Stimulated activated CD8-positive, alpha-beta memory T cell treated with anti-CD3 and anti-CD28 coated beads, Interleukin-12 subunit alpha, Interleukin-12 subunit beta, amount 100 ng/mL, for 24 hours (primary cell): ENCODE data around the gene PAXIP1.

Experiments used
- DNase-seq: peaks from one replicate; pipeline ENCODE4 v3.0.0-alpha.2; 2020; ENCODE audit errors: extremely low read depth

Gene PAXIP1

DNA sequence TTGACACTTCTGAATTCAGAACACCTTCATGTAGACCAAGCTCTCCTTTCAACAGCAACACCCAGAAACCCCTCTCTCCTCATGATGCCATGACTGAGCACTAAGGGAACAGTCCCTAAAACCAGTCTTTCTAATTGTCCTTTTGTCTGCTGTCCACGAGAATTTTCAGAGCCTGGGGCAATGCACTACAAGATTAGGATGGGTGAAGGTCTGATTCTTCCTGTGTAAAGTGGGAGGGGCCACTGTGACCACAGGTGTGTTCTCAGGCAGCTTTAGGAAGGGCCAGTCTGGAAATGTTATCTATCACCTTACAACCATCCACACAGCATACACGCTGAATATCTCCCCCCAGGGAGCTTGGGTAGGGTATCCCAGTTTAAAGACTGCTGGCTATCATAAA lies 7.9 kb downstream of the PAXIP1 start:
- DNase-seq = no peak

DNA sequence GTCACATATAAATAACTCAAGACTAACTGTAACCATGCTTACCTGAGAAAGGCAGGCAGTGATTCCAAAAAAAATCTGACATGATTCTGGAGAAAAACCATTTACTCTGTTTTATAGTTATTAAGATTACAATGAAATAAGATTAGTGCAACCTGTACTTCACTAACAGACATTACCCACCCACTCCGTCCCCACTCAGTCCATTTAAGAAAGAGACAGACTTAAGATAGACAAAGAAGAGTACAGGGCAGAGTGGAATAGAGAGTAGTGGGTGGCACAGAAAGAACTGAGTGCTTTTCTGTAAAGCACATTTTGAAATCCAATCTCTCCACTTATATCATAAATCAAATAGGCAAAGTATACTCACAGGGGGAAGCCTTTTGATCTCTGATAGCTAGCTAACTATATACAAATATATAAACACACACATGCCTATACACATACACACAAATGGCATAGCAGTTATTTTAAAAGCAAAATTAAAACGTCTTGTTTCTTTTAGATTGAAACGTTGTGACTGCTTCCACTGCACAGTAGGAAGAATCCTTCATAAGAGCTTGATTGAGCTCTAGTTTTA lies 11.9 kb downstream of the PAXIP1 start:
- no peak for DNase-seq

DNA sequence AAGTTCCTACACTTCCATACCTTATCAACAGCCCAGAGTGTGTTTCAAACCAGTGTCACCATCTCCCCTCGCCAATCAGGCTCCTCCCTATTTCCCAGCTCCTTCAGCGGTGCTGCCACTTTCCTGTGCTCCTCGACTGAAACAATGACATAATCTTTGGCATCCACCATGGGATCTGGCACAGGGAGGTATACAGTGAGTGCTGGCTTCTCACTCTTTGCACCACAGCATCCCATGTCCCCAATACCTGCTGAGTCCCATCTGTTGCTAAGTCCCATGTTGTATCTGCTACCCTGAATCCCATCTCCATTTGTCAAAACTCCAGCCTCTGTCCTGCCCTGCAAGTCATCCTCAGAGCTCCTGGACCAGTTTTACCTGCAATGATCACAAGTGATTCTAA lies 15.4 kb downstream of the PAXIP1 start:
- DNase-seq = no peak

DNA sequence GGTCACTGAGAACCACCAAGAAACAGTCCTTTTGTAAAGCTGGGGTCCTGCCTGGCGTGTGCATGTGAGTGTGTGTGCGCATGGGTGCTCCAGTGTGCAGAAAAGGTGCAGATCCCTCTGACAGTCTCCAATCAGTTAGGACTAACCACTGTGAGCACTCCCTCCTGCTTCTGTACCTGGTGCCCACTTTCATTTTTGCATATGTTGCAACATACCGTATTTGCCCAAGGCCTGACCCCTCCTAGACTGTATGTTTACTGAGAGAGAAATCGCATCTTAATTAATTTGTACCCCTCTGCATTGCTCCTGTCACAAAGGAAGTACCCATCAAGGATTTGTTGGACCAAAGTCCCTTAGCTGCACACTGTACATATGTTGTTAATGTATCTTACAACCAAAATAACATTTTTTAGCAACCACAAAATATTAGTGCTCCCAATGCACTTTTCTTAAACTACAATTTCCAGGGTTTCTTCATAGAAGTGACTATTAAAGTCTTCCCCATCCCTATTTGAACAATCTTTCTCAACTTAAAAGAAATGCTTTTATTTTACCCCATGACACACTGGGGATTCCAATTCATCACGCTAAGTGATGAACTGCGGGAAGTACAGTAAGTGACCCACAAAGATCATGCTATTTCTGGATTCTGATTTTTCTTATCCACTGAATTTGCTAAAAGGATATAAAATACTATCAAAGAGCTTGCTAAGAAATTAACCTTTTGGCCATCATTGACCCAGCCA lies 16.6 kb downstream of the PAXIP1 start:
- no peak for DNase-seq

DNA sequence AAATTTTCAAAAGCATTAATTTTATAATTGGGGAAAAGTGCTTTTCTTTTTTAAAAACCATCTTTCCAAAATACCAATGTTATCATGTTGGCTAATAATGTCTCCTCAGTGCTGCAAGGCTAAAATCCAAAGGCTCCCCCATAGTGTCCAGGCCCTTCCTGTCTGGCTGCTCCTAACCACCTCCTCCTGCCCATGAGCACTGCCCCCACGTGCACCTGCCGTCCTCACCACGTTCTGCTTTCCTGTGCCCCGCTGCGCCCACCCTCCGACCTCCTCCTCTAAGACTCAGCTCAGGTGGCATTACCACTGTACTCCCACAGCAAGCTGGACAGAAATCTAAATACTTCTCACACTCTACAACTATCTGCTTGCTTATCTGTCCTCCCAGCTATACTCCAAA lies 17.7 kb downstream of the PAXIP1 start:
- no peak for DNase-seq

DNA sequence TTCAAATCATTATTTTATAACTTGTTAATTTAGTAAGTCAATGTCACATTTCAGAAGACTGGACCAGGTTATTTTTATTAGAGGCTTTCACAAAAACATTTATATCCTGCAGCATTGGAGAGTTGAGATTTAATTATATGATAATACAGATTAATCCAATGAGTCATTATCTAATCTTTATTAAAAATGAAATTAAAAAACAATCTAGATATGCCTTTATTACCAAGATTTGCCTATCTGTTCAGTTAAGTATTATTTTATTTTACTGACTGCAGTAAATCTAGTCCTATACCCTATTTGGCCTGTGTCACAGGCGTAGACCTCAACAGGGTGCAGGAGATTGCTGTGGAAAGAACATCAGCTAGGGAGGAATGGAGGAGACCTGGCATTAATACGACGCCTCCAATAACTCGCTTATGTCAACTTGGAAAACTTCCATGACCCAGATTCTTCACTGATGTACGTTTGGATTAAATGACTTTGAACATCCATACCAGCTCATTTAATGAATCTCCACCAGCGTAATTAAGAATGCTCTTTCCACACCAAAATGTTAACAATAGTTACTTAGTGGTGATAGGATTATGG lies 18.2 kb downstream of the PAXIP1 start:
- no peak for DNase-seq

DNA sequence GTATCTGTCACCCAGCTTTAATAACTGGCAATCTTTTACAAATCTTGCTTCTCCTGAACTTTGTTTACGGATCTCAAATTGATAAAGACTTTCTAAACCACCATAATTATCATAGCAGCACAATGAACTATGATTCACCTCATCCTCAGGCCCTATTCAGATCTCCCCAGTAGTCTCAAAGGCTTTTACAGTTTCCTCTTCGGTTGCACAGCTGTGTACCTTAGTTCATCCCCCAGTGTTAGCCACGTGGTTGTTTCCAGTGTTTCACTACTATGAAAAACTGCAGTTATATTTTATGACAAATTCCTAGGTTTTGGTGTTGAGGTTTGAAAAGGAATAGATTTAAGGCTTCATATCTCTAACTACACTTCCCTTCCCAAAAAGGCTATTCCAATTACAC lies 24.9 kb downstream of the PAXIP1 start:
- no peak for DNase-seq

DNA sequence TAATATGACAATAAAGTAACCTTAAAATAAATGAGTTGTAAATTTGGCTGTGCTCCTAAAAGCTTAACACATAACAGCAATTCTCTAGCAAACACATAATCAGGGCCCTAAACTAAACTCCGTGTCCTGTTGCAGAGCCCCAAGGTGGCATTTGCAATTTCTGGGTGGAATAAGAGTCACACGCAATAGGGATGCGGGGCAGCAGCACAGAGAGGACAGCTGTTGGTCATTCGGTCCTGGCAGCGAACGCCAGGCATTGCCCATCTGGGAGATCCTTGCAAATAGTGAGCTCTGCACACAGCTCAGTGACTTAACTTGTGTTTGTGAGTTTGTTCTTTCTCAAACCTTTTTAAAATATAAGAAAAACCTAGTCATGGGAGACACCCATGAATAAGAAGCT lies 25.7 kb downstream of the PAXIP1 start:
- no peak for DNase-seq

DNA sequence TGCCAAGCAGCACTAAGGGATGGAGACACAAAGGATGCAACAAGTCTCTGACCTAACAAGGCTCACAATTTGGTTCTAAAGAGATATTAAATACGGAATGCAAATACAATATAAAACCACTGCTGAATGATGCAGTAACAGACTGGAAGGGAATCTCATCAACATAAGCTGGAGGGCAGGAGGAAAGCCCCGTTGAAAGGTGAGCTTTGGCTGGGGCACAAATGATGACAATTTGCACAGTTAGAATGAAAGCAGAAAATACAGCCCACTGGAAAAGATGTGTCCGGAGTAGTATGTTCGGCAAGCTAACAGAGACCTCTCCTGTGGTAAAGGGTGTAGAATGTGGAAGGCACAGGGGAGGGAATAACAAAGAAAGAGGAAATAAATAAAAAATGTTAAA lies 26.1 kb downstream of the PAXIP1 start:
- DNase-seq = no peak

DNA sequence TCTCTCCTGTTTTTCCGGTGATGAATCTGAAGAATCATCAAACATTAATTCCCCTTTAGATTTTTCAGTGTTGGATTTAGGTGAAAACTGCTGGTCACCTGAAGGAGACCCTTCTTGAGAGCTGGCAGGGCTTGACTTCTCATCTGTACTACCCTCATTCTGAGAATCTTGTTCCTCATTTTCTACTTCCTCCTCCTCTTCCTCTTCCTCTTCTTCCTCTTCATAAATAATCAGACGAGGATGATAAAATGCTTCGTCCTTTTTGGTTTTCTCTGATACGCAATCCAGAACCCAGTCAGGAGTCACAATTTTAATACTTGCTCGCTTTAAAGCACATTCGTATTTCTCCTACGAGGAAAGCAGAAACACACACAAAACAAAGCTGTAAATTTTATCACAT lies 26.9 kb downstream of the PAXIP1 start:
- no peak for DNase-seq

DNA sequence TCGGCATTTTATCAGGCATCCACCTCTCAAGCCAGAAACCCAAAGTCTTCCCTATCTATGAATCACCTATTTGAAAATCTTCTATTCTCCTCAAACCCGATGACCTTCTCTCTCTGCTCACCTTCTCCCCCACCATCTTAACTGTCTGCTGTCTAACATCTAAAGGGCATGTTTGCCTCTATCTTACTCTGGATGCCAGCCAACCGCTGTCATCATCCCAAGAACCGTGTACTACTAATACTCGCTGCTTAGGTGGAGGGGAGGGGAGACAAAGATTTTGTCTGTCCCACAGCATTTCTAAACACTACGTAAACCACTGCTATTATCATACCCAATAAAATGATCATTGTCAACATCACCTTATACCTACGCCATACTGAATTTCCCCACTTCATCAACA lies 29.5 kb downstream of the PAXIP1 start:
- DNase-seq = no peak

DNA sequence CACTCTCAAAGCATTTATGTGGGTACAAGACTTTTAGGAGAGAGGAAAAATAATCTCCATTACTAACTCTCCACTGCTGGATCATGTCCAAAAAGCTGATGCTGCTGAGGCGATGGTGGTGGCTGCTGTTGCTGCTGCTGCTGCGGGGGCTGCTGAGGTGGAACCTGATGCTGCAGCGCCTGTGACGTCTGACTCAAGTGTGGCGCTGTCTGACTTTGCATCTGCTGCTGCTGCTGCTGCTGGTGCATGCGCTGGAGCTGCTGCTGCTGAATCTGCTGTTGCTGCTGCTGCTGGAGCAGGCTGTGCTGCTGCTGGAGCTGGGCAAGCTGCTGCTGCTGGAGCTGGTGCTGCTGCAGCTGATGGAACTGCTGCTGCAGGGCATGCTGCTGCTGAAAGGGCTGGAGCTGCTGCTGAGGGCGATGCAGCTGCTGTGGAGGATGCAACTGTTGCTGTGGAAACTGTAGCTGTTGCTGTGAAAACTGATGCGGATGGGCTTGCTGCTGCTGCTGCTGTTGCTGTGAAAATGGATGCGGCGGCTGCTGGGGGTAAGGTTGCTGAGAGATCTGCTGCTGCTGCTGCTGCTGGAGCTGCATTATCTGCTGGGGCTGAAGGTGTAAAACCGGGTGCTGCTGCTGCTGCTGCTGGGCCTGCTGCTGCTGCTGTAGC lies 34.5 kb downstream of the PAXIP1 start:
- no peak for DNase-seq

DNA sequence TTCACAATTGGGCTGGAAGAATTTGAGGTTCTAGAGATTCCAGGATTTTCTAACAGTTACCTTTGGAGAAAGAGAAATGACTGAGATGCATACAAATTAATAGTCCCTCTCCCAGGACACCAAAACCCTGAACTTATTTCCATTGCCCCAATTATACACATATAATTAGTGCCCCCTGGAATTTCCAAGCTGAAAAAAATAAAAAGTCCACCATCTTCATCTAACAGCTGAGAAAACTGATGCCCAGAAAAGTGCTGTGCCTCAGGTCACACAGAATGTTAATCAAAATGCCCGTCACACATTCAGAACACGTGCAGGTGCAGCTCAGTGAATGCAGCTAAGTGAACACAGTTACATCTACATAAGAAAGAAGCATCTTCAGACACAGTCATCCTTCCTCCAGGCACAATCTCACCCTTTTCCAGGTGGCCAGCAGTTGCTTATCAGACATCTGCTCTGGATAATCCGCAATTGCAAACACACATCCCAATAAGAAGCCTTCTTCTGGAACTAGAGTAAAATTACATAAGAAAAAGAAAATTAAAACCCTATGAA lies 35.4 kb downstream of the PAXIP1 start:
- DNase-seq = no peak

DNA sequence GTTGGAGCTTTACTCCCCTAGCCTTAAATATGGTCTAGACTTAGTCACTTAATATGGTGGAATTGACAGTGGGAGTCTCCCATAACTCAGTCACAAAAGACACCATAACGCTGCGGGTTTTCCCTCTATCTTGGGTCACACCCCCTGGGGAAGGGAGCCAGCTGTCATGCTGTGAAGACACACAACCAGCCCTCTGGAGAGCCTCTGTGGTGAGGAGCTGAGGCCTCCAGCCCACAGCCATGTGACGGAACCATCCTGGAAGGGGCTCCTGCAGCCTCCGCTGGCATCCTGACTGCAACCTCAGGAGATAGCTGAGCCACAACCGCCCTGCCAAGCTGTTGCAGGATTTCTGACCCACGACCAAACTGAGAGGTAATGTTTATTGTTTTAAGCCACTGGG lies 37.9 kb downstream of the PAXIP1 start:
- no peak for DNase-seq

DNA sequence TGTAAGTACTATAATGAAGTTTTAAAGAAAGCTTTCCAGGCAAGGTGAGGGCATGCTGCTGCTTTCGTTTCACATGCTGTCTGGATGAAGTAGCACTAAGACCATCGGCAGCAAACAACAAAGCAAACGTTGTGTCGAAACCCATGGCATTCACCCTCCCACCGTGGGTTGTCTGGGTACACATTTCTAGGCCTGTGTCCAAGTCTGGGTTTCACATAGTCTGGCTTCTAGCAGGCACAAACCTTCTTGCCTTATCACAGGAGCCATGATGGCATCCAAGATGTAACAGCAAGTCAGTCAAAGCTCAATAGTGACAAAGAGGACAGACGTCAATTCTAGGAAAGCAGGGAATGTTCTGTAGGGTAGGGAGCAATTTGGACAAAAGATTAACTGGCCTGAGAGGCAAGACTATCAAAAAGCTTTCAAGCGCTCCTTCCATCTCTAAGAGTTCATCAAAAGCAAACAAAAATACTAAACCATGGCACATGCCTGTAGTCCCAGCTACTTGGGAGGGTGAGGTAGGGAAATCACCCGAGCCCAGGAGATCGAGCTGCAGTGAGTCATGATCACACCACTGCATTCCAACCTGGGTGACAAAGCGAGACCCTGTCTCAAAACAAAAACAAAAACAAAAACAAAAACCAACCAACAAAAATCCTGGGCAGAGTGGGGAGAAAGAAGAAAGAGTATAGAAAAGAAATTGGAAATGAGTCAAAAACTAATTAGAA lies 42.7 kb downstream of the PAXIP1 start:
- no peak for DNase-seq

DNA sequence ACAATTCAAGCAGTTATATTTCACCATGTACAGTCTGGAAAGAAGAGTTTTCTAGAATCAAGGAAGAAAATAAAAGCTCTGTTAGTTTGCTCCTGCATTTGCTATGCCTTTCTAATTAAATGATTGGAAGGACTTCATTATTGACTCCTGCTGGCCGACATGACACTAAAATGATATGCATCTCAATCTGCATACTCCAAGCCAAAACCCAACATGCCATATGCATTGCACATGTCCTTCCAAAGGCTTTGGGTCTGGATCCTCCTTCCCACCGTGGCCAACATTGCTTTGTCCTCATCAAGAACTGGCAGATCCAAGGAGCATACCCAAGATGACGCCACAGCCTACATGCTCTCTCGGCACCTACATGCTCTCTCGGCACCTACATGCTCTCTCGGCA lies 46.5 kb downstream of the PAXIP1 start:
- DNase-seq = no peak

DNA sequence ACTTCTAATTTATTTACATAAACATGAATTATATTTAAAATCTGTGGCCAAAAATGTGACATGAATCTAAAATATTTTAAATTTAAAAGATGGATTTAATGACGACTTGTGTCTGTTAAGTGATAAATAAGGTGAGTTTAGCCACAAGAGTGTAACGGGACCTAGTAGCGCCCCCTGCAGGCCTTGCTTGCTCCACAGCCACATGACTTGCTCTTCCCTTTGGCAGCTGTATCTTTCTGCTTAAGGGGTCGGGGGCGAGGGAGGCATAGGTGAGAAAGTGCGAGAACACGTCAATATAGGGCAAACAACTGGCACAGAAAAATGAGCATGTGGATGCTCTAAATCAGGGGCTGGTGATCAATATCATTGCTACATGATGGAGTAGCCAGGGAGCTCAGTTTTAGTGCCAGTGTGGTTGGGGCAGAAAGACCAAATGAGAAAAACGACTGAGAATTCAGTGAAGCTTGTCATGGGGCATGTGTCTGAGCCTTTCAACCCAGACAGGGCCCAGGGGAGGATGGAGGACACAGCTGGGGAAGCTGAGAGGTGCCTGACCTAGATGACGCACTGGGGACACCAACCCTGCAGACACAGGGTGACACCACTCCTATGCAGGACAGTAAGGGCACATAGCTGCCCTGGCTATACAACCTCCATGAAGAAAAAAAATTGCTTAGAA lies 49.8 kb downstream of the PAXIP1 start:
- peak; percentile 30 for DNase-seq

DNA sequence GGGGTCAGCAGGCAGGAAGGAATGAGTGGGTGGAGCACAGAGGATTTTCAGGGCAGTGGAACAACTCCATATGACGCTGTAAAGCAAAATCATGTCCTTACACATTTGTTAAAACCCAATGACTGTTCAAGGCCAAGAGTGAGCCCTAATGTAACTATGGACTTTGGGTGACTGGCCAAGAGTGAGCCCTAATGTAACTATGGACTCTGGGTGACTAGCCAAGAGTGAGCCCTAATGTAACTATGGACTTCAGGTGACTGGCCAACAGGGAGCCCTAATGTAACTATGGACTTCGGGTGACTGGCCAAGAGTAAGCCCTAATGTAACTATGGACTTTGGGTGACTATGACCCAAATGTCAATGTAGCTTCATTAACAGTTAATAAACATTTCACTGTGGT lies 52.0 kb downstream of the PAXIP1 start:
- no peak for DNase-seq

DNA sequence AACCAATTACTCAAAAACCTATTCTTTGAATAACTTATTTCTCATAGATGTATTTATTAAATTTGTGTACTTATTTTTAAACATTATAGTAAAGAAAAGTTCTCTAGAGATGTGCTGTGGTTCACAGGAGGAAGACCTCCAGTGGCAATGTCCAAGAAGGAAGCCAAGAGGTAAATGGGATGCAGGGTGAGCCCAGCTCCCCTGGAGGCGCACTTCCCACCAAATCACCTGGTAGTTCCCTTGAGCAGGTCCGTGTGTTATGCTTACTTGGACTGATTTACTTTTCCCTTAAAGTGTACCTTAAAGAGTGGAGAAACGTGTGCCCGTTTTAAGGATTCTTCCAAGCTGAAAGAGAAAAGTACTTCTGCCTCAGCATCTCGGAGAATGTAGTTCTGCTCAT lies 55.3 kb downstream of the PAXIP1 start:
- DNase-seq = no peak

DNA sequence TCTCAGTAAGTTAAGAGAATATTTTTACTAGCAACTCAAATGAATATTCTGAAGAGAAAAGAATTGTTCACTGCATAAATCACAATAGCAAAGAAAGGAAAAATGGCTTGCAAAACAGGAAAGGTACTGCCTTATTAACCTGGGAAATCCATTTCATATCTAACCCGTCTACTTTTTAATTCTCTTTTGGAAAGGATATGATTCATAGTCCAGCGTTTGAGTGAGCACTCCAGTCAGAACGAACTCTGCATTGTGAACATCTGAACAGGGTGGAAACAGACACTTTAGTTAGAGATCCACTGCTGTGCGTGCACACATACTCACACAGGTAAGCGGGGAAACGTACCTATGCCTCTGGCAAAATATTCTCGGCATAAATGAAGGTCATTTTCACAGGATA lies 56.8 kb downstream of the PAXIP1 start:
- no peak for DNase-seq

DNA sequence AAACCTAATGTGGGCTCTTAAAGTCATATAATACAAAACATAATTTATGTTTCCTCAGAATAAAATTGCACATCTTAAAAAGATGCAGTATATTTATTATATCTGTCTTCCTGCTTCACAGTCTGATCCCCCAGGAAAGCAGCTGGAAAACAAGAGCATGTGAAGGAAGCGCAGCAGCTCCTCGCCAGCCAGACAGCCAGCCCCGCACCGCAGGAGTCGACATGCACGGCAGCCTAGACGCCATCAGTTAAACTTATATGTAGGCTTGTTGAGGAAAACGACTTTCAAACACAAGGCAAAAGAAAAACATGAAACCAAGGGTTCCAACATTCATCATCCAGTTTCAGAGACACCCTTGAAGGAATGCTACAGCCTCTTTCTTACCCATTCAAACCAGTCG lies 59.0 kb downstream of the PAXIP1 start:
- DNase-seq = no peak
